OCI-M2 (cell line): Measurements from ENCODE around the gene TCHH.
"Not testable (repeated sequence)": the region's sequence is repeated elsewhere in the genome, so short reads cannot be mapped to it uniquely, and the experiment has no call there.

Source experiments
- DNase-seq: peaks from one replicate; lab custom pipeline; 2025; ENCODE audit not compliant: unreplicated experiment; lab: John Stamatoyannopoulos, UW

The TCHH gene

DNA sequence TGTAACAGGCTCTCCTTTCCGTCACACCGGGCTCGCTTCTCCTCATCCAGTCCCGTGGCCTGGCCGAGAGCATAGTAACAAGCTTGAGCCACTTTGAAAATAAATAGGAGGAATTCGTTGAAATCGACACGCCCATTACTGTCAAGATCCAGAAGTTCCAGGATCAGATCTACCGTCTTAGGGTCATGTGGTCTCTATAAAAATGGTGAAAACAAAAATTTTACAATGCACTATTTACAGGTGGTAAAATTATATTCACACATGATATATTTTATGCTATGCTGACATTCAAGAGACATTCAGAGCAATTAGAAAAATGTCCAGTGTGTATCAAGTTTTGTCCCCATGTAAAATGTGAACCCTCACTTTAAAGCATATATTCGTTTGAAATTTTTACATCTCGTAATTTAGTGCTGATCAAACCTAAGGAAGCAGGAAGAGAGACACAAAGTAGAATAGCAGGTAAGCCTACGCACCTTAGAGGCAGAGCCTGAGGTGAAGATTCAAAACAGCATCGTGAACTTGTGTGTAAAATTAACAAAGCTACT is 2.3 kb downstream of the TCHH start:
- no peak for DNase-seq

DNA sequence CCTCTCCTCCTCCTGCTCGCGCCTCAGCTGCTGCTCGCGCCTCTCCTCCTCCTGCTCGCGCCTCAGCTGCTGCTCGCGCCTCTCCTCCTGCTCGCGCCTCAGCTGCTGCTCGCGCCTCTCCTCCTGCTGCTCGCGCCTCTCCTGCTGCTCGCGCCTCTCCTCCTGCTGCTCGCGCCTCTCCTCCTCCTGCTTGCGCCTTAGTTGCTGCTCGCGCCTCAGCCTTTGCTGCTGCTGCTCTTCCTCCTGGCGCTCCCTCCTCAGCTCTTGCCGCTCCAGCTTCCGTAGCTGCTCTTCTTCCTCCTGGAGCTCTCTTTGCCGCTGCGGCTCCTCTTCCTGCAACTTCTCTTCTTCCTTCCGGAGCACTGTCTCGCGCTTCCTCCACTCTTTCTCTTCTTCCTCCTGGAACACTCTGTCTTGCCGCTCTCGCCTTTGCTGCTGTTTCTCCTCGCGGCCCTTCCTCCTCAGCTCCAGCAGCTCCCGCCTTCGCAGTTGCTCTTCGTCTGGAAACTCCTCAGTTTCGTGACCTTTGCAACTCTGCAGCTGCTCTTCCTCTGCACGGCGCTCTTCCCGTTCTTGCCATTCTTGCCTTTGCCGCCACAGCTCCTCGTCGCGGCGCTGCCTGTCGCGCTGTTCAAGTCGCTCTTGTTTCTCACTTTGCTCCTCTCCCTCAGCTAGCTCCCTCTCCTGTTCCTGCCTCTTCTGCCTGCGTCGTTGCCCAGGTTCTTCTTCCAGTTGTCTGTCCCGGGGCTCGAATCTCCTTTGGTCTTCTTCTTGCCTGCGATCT is 3.0 kb downstream of the TCHH start:
- DNase-seq, result no peak

DNA sequence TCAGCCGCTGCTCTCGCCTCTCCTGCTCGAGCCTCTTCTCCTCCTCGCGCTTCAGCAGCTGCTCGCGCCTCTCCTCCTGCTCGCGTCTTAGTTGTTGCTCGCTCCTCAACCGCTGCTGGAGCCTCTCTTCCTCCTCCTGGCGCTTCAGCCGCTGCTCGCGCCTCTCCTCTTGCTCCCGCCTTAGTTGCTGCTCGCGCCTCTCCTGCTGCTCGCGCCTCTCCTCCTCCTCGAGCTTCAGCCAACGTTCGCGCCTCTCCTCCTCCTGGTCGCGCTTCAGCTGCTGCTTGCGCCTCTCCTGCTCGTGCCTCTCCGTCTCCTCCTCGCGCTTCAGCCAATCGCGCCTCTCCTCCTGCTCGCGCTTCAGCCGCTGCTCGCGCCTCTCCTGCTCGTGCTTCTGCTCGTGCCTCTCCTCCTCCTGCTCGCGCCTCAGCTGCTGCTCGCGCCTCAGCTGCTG is 3.7 kb downstream of the TCHH start:
- DNase-seq, result no peak

DNA sequence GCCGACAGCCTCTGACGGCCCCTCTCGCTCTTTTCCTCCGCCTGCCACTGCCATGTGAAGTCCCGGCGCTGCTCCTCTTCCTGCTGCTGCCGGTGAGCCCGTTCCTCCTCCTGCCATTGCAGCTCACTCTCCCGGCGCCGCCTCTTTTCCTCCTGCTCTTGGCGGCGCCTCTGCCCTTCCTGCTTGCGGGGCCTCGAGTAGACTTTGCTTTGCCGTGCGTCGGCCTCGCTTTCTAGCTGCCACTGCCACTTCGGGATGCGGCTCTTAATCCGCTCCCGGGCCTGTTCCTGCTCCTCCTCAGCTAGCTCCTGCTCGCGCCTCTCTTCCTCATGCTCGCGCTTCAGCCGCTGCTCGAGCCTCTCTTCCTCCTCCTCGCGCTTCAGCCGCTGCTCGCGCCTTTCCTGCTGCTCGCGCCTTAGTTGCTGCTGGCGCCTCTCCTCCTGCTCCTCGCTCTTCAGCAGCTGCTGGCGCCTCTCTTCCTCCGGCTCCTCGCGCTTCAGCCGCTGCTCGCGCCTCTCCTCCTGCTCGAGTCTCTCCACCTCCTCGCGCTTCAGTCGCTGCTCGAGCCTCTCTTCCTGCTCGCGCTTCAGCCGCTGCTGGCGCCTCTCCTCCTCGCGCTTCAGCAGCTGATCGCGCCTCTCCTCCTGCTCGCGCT is 4.3 kb downstream of the TCHH start:
- DNase-seq, result no peak

DNA sequence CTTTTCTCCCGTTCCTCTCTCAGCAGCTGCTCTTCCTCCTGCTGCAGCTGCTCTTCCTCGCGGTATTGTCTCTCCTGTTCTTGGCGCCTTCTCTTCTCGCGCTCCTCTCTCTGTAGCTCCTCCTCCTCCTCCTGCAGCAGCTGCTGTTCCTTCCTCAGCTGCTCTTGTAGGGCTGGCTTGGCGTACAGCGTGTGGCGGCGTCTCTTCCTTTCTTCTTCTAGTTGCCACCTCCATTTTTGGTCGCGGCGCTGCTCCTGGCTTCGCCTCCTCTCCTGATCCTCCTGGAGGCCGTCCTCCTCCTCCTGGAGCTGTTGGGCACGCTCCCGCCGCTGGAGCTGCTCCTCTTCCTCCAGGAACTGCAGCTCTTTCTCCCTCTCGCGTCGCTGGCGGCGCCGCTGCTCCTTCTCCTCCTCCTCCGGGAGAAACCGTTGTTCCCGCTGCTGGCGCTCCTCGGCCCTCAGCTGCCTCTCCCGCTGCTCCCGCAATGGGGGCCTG is 4.8 kb downstream of the TCHH start:
- no peak for DNase-seq

DNA sequence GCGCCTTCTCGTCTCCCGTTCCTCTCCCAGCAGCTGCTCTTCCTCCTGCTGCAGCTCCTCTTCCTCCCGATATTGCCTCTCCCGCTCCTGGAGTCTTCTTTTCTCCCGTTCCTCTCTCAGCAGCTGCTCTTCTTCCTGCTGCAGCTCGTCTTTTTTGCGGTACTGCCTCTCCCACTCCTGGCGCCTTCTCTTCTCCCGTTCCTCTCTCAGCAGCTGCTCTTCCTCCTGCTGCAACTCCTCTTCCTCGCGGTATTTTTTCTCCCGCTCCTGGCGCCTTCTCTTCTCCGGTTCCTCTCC is 5.3 kb downstream of the TCHH start:
- no peak for DNase-seq

DNA sequence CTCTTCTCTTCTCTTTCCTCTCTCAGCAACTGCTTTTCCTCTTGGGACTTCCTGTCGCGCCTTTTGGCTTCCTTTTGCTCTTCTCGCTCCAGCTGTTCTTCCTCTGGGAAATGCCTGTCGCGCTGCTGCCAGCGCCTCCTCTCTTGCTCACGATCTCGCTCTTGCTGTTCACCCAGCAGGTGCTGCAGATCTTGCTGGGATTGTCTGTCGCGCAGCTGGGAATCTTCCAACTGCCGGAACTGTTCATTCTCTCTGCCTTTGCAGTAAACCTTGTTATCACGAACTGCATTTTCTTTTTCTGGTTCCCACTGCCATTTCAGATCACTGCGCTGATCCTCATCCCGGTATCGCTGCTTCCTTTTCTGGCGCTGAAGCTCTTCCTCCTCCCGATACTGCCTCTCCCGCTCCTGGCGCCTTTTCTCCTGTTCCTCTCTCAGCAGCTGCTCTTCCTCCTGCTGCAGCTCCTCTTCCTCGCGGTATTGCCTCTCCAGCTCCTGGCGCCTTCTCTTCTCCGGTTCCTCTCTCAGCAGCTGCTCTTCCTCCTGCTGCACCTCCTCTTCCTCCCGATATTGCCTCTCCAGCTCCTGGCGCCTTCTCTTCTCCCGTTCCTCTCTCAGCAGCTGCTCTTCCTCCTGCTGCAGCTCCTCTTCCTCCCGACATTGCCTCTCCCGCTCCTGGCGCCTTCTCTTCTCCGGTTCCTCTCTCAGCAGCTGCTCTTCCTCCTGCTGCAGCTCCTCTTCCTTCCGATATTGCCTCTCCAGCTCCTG is 5.8 kb downstream of the TCHH start:
- no peak for DNase-seq

DNA sequence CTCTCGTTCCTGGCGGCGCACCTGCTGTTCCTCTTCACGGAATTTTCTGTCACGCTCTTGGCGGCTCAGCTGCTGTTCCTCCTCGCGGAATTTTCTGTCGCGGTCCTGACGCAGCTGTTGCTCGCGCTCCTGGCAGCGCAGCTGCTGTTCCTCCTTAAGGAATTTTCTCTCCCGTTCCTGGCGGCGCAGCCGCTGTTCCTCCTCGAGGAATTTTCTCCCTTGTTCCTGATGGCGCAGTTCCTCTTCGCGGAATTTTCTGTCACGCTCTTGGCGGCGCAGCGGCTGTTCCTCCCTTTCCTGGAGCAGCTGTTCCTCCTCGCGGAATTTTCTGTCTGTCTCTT is 6.4 kb downstream of the TCHH start:
- no peak for DNase-seq

DNA sequence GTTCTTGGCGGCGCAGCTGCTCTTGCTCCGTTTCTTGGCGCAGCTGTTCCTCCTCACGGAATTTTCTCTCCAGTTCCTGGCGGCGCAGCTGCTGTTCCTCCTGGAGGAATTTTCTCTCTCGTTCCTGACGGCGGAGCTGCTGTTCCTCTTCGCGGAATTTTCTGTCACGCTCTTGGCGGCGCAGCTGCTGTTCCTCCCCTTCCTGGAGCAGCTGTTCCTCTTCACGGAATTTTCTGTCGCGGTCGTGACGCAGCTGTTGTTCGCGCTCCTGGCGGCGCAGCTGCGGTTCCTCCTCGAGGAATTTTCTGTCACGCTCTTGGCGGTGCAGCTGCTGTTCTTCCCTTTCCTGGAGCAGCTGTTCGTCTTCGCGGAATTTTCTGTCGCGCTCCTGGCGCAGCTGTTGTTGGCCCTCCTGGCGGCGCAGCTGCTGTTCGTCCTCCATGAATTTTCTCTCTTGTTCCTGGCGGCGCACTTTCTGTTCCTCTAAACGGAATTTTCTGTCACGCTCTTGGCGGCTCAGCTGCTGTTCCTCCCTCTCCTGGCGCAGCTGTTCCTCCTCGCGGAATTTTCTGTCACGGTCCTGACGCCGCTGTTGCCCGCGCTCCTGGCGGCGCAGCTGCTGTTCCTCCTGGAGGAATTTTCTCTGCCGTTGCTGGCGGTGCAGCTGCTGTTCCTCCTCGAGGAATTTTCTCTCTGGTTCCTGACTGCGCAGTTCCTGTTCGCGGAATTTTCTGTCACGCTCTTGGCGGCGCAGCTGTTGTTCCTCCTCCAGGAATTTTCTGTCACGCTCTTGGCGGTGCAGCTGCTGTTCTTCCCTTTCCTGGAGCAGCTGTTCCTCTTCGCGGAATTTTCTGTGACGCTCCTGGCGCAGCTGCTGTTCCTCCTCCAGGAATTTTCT is 7.0 kb downstream of the TCHH start:
- no peak for DNase-seq

DNA sequence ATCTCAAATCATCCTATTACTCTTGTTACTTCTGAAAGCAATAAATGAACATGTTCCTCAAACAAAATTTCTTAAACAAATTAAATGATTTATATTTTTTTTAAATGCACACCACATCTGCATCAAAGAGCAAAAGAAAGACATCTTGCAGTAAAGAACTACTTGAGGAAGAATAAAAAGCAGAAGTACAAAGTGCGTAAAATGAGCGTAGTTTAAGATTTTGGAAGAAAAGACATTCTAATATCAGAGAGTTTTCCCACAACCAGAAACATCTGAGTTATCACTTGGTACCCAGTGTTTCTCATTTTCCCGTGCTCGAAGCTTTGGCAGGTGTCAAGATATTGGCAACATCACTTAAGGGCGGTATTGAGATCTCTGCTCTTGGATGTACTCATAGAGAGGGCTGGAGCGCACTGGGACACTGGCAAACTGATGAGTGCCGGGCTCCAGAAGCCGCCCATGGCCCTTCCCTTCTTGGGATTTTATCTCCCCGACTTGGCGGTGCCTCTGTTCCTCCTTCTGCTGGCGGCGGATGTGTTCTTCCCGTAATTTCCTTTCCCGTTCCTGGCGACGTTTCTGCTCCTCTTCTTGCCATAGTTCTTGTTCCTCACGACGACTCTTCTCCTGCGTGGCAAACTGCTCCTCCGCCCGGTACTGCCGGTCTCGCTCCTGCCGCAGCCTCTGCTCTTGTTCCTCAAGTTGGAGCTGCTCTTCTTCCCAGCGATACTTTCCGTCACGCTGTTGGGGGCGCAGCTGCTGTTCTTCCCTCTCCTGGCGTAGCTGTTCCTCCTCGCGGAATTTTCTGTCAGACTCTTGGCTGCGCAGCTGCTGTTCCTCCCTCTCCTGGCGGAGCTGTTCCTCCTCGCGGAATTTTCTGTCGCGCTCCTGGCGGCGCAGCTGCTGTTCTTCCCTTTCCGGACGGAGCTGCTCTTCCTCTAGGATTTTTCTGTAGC is 7.9 kb downstream of the TCHH start:
- no peak for DNase-seq

DNA sequence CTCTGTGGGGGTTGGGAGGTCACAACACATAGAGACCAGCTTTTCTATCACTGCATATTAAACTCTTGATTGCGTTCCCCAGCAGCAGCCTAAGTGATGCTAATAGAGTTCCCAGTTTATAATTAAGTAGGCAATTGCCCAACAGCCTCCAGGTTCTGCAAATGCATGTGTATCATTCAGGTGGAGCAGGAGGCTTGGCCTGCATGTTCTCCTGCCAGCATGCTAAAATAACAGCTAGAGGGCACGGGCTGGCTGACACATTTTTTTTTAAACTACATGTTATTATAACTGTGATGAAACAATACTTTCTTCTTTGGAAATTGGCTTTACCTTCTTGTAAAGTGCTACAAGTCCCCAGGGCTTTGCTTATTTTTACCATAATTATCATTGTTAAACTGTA is 10.4 kb downstream of the TCHH start:
- no peak for DNase-seq

DNA sequence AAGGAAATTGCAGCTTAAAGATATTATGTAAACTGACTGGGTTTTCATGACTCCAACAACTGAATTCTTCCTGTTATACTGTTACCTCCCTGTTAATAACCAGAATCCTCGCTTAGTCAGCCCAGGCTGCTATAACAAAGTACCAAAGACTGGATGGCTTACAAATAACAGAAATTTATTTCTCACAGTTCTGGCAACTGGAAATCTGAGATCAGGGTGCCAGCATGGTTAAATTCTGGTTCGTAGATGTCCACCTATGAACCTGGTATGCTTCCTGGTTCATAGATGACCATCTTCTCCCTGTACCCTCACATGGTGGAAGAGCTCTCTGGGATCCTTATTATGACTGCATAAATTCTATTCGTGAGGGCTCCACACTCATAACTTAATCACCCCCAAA is 18.3 kb downstream of the TCHH start:
- DNase-seq, result no peak

DNA sequence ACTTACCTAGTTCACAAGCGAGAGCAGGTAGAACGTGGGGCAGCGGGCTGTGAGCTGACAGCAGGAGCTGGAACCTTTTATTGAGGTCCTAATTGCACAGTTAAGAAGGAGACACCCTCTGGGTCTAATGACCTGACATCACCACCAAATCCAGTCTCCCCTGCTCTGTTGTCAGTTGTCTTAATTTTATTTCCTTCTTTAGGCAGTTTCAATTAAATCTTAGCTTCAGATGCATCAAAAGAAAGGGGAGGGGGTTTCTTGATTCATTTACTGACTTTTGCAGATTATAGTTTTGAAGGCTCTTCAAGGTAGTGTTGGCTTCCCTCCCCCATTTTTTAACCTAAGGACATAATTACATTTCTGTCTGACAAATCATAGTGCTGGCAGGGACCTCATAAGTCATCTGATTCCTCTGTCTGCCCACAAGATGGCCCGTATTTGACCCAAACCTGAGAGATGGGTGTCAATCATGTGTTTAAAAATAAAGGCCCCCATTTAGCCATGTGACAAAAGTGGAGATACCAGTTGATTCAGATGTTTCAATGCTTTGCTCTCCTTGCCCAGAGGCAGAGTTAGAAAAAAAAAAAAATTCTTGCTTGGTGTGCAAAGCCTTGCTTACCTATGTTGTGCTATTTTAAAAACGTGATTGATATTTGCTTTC is 26.1 kb downstream of the TCHH start, which contains the start of gene TCHHL1:
Gene TCHHL1, minus strand, starts transcription at position 51 of the 661 bp plus-strand sequence. CDS start 921 bp downstream, outside the sequence.
- no peak for DNase-seq

DNA sequence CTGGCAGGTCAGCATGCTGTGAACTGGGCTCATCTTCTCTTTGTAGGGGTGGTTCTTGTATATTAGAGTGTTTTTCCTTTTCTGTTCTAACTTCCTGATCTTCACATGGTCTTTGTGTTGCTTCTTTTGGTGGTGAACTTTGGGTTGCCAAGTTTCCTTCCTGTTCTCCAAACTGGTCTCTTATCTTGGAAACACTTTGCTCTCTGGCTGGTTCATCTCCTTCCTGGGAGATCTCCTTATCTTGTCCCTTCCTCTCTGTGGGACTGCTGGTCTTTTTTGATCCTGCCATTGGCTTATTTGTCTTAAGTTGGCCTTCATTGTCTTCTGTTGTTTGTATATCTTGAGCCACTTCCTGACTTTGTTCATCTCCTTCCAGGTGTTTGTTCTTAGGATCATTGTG is 28.5 kb downstream of the TCHH start:
- no peak for DNase-seq

DNA sequence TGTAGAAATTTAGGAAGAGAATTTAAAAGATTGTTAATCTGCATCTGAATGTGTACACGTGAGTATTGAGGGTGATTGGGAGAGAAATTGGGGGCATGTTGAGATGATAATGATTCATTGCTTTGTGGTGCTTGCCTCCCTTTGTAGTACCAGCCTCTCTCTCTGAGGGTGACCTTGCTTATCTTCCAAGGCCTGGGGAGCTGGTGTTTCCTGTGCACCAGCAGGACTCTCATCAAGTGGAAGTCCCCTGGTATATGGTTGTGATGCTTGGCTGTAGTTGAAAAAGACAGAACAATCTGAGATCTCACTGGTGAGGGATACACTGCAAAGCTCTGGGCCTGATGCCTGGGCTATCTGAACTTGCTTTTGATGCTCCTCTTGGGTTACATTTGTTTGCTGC is 30.4 kb downstream of the TCHH start:
- no peak for DNase-seq

DNA sequence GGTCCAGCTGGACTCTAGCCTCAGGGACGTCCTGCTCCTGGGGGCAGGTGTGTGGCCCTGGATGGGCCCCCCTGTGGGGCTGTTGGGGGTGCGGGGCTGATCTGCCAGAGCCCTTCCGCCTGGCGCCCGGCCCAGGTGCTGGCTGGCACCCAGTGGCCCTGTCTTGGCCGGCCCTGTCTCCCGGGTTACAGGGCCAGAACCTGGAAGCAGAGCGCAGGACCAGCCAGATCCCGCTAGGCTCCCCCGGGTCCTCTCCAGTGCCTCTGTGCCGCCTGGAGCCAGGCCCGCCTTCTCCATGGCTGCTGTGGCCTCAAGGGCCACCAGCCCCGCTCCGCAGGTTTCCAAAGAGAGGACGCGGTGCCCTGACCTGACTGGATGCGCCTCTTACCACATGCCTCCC is 34.2 kb downstream of the TCHH start:
- DNase-seq, result not testable (repeated sequence)

DNA sequence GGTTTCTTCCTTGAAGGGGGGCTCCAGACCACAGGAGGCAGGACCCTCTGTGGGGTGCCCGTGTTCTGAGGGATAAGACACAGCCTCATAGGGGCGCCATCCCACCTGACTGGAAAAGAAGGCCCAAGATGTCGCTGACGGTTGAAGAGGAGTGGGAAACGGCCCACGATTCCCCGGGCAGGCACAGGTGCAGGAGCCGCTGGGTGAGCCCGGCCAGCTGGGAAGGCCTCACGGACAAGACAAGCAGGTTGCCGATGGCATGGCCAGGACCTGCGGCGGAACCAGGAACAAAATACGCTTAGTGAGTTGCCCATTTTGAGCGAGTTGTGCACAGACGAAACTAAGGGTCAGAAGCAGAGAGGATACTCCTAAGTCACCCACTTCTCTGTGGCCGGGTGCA is 34.8 kb downstream of the TCHH start:
- not testable (repeated sequence) for DNase-seq

DNA sequence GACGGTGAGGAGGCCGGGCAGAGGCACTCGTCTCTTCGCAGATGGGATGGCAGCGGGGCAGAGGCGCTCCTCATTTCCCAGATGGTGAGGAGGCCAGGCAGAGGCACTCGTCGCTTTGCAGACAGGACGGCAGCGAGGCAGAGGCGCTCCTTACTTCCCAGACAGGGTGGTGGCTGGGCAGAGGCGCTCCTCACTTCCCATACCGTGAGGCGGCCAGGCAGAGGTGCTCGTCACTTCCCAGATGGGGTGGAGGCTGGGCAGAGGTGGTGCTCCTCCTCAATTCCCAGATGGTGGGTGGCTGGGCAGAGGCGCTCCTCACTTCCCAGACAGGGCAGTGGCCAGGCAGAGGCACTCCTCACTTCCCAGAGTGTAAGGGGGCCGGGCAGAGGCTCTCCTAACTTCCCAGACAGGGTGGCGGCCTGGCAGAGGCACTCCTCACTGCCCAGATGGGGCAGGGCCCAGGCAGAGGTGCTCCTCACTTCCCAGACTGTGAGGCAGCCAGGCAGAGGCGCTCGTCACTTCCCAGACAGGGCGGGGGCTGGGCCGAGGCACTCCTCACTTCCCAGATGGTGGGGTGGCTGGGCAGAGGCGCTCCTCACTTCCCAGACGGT is 36.3 kb downstream of the TCHH start:
- no peak for DNase-seq

DNA sequence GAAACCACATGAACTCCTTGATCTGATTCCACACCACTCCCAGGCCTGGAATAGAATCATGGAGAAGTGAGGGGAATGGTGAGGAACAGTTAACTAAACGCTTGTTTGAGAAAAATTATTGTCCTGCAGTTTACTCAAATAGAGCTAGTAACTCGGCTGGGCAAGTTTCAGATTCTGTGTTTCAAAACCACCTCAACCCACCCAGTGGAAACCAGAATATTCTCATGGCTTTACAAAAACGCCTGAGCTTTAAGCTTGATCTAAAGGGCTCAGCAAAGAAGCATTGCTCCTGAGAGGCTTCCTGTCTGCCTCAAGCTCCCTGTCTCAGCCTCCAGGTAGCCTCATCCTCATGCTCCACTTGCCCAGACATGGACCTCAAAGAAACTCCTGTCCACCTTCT is 42.9 kb downstream of the TCHH start:
- DNase-seq, result no peak
